Adrenal gland (tissue), 12 donors: Measurements from ENCODE around the gene ACTR2. TPM values are rescaled to one million over a fixed set of nuclear protein-coding genes. Genes with fewer than 3 reads are reported as not detected.
"Not testable (repeated sequence)": the region's sequence is repeated elsewhere in the genome, so short reads cannot be mapped to it uniquely, and the experiment has no call there.

Experiments used
- DNase-seq, 7 donors: peaks; one replicate each; pipeline ENCODE4 v3.0.0-alpha.2; 2019 to 2020
- H3K27ac ChIP-seq, 5 donors: fragments of 200-600 bp; sonication (generic) in 4 of 5; 1 replicate in 3 of 5; 2 replicates in 2 of 5; pipeline versions ENCODE4 v1.5.1 to v1.8.0; 2016 to 2020; ENCODE audit warnings: mild to moderate bottlenecking in 1 of 5
- H3K27me3 ChIP-seq: fragments of 200-600 bp; 2 replicates; pipeline ENCODE4 v1.8.0; 2021
- H3K36me3 ChIP-seq, 2 donors: fragments of 200-600 bp; replicated peaks in 1 of 2; 1 replicate in 1 of 2; 2 replicates in 1 of 2; pipeline versions ENCODE4 v1.5.1 to v1.8.0; 2018 to 2022
- H3K4me1 ChIP-seq, 2 donors: fragments of 200-600 bp; replicated peaks in 1 of 2; 1 replicate in 1 of 2; 2 replicates in 1 of 2; pipeline versions ENCODE4 v1.5.1 to v1.8.0; 2018 to 2021
- H3K4me3 ChIP-seq, 4 donors: fragments of 200-600 bp; sonication (generic) in 3 of 4; one replicate each; pipeline ENCODE4 v1.5.1; 2016 to 2018
- H3K9me3 ChIP-seq, 3 donors: fragments of 200-600 bp; sonication (generic) in 1 of 3; replicated peaks in 1 of 3; 1 replicate in 2 of 3; 2 replicates in 1 of 3; pipeline versions ENCODE4 v1.5.1 to v1.8.0; 2016 to 2021
- POLR2A ChIP-seq, 2 donors: fragments of 450-650 bp; IDR thresholded peaks; one replicate each; pipeline ENCODE4 v1.6.1; 2017; ENCODE audit warnings: antibody characterized with exemption in 2 of 2, mild to moderate bottlenecking in 2 of 2, moderate library complexity in 1 of 2
- WGBS, 4 donors: extraction: QIAGEN DNeasy Blood & Tissue Kit in 2 of 4; methylation state at CpG; one replicate each; pipeline versions ENCODE4 v1.1.5 to v1.1.7; 2013 to 2017; 5-methylcytosine and 5-hydroxymethylcytosine counted together
- intact Hi-C, 2 donors: fragments of 100-400 bp; cut with DNase I; formaldehyde crosslinking; loops; one replicate each; pipeline versions ENCODE4 v1.14.1 to v1.15.0; 2022 to 2023
- polyA plus RNA-seq, 3 donors: library from polyadenylated mRNA; stranded (reverse); fragments of 200-250 nt in 2 of 3; fragments of 350-450 nt in 1 of 3; fragmentation: Illumina TruSeq in 1 of 3; extraction: RNeasy Lipid Tissue Mini Kit (QIAGEN cat#74804) in 1 of 3; gene quantifications; one replicate each; pipeline ENCODE4 v1.2.3, GENCODE V29; 2013 to 2014
- total RNA-seq, 9 donors: library from RNA; depleted of rRNA in 4 of 9; stranded (reverse); fragments of >200 nt in 4 of 9; fragments of 120-200 nt in 1 of 9; fragmentation: NEBNext Ultra II Directional in 1 of 9; extraction: Animal tissue kit (Norgen Biotek cat#: 25700) in 1 of 9; gene quantifications; one replicate each; pipeline versions ENCODE4 v1.1.0 to v1.2.4, GENCODE V29; 2013 to 2023
- TF ChIP-seq, protein P1 (sequence below), 6 experiments: fragments of 450-650 bp in 4 of 6; fragments of 200-600 bp in 2 of 6; sonication (generic) in 1 of 6; IDR thresholded peaks; 1 replicate in 5 of 6; 2 replicates in 1 of 6; pipeline versions ENCODE4 v1.5.1 to v1.8.0; 2016 to 2021; ENCODE audit warnings: antibody characterized with exemption in 6 of 6, mild to moderate bottlenecking in 2 of 6, moderate library complexity in 1 of 6
- donor health status: healthy with polysubstance abuse.
- donor health status: Bipolar disorder and iron deficiency.
- donor health status: DM: yes; HTN: yes; CAD: no.
- donor health status: DM: no; HTN: no; CAD: no.
- donor health status: DM: no; HTN: no; CAD: no.
- donor health status: DM: yes; HTN: yes; CAD: no.

Gene ACTR2
- total and polyA plus RNA-seq, 12 donors: 29.9 to 186 (median 73.5) TPM

DNA sequence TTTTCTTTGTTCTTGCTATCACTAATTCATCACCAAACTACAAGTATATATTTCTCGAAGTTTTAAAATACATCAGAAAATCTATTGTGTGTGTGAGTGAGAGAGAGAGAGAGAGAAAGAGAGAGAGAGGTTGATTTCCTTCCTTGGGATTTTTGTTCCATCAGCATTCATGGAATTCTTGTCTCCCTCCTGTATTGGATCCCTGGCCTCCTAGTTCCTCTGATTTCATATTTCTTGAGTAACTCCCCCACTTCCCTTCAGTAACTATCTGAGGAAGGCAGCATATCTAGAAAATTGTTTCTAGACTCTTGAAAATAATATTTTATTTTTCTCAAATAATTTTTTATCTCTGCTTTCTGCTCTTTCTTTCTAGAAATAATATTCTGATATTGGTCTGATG is 13.3 kb upstream of the ACTR2 start:
- no peak overlapping the region for H3K27ac ChIP-seq
- WGBS, 4 donors: 83 to 96% (median 94%) methylated on average over 1 of the region's 1 CpG
- H3K27me3 ChIP-seq: no peaks in the 10 kb centered on the region
- no peaks in the 10 kb centered on the region for H3K36me3 ChIP-seq
- no peak overlapping the region for H3K4me3 ChIP-seq
- TF ChIP-seq POLR2A (IDR thresholded peaks at IDR 0.05): no peak
- TF ChIP-seq, protein P1, sequence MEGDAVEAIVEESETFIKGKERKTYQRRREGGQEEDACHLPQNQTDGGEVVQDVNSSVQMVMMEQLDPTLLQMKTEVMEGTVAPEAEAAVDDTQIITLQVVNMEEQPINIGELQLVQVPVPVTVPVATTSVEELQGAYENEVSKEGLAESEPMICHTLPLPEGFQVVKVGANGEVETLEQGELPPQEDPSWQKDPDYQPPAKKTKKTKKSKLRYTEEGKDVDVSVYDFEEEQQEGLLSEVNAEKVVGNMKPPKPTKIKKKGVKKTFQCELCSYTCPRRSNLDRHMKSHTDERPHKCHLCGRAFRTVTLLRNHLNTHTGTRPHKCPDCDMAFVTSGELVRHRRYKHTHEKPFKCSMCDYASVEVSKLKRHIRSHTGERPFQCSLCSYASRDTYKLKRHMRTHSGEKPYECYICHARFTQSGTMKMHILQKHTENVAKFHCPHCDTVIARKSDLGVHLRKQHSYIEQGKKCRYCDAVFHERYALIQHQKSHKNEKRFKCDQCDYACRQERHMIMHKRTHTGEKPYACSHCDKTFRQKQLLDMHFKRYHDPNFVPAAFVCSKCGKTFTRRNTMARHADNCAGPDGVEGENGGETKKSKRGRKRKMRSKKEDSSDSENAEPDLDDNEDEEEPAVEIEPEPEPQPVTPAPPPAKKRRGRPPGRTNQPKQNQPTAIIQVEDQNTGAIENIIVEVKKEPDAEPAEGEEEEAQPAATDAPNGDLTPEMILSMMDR (IDR thresholded peaks at IDR 0.05): no peak
- no peaks in the 10 kb centered on the region for H3K9me3 ChIP-seq
- intact Hi-C loops: no loop called here
- no peak for DNase-seq
- no peaks in the 10 kb centered on the region for H3K4me1 ChIP-seq

DNA sequence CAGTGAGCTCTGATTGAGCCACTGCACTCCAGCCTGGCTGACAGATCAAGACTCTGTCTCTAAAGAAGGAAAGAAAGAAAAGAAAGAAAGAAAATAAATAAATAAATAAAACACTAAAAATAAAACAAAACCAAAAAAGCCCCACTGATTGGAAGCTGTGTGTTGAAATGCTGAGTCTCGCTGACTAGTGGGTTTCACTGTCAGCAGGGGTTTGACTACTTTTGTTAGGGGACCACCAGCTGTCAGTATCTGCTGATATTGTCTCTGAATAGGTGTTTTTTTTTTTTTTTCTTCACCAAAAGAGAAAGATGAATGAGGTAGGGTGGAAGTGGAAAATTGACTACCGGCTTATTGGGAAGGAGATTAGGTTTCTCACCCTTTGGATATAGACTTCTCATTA is 12.8 kb upstream of the ACTR2 start:
- 96 to 99% (median 98%) methylated on average over 2 of the region's 2 CpGs for WGBS, 4 donors
- no peaks in the 10 kb centered on the region for H3K4me1 ChIP-seq
- intact Hi-C loops: no loop called here

DNA sequence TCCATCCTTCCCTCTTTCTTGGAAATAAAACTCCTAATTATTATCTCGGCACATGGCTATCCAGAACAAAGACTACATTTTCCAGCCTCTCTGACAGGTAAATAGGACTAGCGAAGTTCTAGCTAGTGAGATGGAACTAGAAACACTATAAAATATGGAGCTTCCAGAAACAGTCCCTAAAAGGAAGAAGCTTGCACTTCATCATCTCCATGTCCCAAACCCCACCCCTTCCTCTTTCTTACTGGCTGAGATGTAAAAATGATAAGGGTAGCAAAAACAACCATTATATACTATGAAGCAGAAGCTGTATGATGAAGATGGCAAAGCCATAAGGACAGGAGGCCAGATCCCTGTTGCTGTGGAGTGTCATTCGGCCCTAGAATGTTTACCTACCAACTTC is 11.7 kb upstream of the ACTR2 start:
- TF ChIP-seq POLR2A (IDR thresholded peaks at IDR 0.05): no peak
- TF ChIP-seq, protein P1 (IDR thresholded peaks at IDR 0.05): no peak
- 94 to 96% (median 95%) methylated on average over 3 of the region's 3 CpGs for WGBS, 4 donors
- Histone ChIP-seq H3K9me3 (no peaks in the 10 kb centered on the region), H3K4me3 (no peak overlapping the region), H3K36me3 (no peaks in the 10 kb centered on the region), H3K27me3 (no peaks in the 10 kb centered on the region), H3K27ac (no peak overlapping the region), H3K4me1 (no peaks in the 10 kb centered on the region)
- no peak for DNase-seq
- intact Hi-C loops: no loop called here

More for the DNA sequence above, 12.8 kb upstream of the ACTR2 start:
- TF ChIP-seq POLR2A (IDR thresholded peaks at IDR 0.05): no peak
- H3K36me3 ChIP-seq: no peaks in the 10 kb centered on the region
- DNase-seq: no peak
- no peak overlapping the region for H3K4me3 ChIP-seq
- no peak overlapping the region for H3K27ac ChIP-seq
- H3K9me3 ChIP-seq: no peaks in the 10 kb centered on the region
- no peaks in the 10 kb centered on the region for H3K27me3 ChIP-seq

DNA sequence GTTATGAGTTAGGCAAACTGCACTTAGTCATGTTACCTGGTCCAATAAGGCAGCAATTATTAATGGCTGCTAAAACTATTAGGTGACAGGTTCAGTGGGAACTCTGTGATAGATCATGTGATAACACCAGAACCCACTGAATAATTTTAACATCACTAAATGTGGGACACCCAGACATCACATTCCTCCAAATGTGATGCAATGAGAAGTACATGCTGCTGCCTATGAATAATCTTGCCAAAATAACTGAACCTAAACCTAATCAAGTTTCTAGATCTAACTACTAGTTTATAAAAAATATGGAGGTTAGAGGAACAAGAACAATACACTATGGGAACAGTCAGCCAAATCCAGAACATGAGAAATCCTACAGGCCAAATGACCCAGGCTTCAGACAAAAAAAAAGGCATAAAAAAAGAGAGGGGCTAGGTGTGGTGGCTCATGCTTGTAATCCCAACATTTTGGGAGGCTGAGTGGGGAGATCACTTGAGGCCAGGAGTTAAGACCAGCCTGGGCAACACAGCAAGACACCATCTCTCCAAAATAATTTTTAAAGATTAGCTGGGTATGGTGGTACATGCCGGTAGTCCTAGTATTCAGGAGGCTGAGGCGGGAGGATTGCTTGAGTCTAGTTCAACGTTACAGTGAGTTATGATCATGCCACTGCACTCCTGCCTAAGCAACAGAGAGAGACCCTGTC is 7.0 kb upstream of the ACTR2 start:
- Histone ChIP-seq H3K4me1 (no peaks in the 10 kb centered on the region), H3K27ac (no peak overlapping the region), H3K4me3 (no peak overlapping the region), H3K9me3 (no peaks in the 10 kb centered on the region), H3K27me3 (no peaks in the 10 kb centered on the region), H3K36me3 (no peaks in the 10 kb centered on the region)
- DNase-seq: no peak
- intact Hi-C loops: no loop called here
- 86 to 95% (median 92%) methylated on average over 3 of the region's 3 CpGs for WGBS, 4 donors
- no peak for TF ChIP-seq POLR2A (IDR thresholded peaks at IDR 0.05)
- TF ChIP-seq, protein P1 (IDR thresholded peaks at IDR 0.05): no peak

DNA sequence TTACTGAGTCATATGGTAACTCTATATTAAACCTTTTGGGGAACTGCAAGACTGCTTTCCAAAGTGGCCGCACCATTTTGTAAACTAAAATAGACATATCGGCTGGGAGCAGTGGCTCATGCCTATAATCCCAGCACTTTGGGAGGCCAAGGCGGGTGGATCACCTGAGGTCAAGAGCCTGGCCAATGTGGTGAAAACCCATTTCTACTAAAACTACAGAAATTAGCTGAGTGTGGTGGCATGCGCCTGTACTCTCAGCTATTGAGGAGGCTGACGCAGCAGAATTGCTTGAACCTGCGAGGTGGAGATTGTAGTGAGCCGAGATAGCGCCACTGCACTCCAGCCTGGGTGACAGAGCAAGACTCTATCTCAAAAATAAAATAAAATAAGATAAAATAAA is 6.4 kb upstream of the ACTR2 start:
- H3K4me1 ChIP-seq, H3K4me3 ChIP-seq, H3K9me3 ChIP-seq, intact Hi-C loops, H3K36me3 ChIP-seq, H3K27me3 ChIP-seq, DNase-seq, H3K27ac ChIP-seq: not testable (repeated sequence)
- WGBS, 4 donors: 88 to 99% (median 96%) methylated on average over 8 of the region's 8 CpGs
